GM04504 (cell line): ENCODE measurements around the gene DLL4.
"Not testable (repeated sequence)": the region's sequence is repeated elsewhere in the genome, so short reads cannot be mapped to it uniquely, and the experiment has no call there.

Experiments
- DNase-seq: peaks from one replicate; pipeline ENCODE4 v3.0.0-alpha.2; 2012; ENCODE audit warnings: low read depth

The DLL4 gene

DNA sequence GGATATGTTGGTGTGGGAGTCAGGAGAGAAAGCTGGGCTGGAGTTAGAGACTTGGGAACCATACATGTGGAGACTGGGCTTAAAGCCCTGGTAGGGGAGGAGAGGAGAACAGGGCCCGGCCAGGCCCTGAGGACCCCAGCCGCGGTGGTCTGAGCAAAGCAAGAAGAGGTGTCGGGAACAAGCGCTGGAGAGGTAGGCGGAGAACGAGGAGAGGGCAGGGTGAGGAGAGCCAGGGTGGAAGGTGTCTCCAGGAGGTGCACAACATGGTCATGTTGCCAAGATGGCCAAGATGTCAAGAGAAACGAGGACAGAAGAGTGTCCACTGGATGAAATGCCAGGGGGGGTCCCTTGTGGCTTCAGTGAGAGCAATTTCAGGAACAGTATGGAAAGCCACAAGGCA, 29.6 kb downstream of the DLL4 start:
- no peak for DNase-seq

DNA sequence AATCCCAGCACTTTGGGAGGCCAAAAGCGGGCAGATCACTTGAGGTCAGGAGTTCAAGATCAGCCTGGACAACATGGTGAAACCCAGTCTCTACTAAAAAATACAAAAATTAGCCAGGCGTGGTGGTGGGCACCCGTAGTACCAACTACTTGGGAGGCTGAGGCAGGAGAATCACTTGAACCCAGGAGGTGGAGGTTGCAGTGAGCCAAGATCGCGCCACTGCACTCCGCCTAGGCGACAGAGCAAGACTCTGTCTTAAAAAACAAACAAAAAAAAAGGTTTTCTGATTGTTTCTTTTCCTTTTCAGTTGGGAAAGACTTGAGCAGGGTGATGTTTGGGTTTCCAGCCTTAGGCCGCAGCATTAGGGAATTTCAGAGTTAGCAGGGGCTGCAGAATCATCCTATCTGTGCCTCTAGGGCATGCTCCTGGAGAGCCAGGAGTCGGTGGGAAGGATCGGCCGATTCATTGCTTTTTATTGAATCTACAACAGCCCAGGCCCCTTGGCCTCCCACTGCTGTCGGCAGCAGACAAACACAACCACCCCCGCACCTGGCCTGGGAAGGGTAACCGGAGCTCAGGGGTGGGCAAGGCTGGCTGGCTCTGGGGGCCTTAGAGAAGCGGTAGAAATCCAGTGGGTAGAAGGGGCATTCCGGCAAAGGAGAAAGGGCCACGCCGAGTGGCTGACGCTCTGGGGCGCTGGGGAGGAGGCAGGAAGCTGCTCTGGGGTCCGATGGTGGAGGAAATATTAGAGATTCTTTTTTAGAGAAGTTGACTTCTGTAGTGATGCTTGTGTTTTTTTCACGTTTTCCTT, 30.4 kb downstream of the DLL4 start:
- no peak for DNase-seq

DNA sequence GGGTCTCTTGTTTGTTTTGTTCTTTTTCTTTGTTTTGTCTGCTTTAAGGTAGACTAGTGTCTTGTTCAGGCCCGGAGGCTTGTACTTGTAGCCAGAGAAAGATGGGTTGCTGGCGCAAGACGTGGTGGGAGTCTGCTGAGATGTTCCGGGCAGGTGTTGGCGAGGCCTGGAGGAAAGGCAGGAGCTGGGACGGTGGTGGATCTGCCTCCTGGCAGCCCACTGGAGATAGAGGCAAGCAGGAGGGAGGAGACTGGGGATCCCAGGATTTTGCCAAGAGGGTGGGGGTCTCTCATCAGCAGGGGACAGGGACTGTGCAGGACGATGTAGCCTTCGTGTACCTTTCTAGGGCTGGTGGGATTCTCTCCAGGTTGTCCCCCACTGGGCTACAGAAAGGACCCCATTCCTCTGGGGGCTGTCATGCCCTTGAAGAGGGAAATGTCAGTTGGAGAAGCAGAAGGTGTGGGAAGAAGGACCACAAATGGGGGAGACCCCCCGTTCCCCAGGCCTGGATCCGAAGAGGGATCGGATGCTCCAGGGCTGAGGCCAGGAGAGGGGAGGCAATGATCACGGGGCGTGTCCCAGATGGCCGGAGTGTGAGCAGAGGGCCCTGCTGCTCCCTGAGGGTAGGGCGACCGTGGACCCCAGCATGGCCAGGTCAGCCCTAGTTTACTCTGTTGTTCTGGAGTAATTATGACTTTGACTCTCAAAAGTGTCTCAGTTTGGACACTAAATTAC, 31.2 kb downstream of the DLL4 start:
- no peak for DNase-seq

DNA sequence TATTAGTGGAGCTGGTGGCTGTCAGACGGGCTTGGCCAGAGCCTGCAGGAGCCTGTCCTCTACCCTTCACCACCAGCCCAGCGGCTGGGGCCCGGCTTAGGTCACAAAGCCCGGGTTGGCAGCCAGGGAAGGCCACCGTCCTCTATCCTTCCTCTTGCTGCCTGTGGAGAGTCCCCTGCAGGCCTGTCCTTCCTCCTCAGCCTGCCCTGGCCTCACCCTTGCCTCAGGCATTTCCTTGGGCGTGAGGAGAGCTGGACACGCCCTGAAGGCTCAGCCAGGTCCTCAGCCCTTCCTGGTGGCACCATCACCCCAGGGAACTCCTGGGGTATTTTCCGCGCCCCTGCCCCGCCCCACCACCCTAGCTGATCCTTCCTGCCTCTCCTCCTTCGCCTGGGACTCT, 31.8 kb downstream of the DLL4 start:
- no peak for DNase-seq

DNA sequence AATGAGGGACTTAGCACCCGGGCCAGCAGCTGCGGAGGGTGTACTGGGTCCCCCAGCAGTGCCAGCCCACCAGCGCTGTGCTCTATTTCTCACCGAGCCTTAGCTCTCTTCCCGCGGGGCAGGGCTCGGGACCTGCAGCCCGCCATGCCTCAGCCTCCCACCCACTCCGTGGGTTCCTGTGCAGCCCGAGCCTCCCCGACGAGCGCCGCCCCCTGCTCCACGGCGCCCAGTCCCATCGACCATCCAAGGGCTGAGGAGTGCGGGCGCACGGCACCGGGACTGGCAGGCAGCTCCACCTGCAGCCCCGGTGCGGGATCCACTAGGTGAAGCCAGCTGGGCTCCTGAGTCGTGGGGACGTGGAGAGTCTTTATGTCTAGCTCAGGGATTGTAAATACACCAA, 32.6 kb downstream of the DLL4 start:
- not testable (repeated sequence) for DNase-seq

DNA sequence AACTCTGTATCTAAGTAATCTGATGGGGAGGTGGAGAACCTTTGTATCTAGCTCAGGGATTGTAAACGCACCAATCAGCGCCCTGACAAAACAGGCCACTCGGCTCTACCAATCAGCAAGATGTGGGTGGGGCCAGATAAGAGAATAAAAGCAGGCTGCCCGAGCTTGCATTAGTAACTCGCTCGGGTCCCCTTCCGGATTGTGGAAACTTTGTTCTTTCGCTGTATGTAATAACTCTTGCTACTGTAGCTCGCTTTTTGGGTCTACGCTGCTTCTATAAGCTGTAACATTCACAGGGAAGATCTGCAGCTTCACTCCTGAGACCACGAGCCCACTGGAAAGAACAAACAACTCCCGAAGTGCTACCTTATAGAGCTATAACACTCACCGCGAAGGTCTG, 33.2 kb downstream of the DLL4 start:
- DNase-seq: not testable (repeated sequence)

DNA sequence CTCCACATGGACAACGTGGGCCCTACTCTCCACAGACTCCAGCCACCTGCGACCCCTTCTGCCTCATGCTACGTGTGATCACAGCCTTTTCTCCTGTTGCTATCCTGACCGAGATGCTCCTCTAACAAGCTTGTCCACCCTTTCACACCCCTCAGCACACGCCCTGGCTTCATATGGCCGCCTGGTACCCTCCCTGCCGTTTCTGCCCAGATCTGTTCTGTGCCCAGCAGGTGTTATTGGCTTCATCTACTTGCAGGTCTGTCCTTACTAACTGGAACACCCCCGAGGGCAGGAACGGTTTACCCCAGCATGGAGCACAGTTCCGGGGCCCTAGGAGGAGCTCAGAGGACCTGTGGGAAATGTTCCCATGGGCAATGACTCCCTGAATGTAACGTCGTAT, 34.1 kb downstream of the DLL4 start:
- DNase-seq: no peak

DNA sequence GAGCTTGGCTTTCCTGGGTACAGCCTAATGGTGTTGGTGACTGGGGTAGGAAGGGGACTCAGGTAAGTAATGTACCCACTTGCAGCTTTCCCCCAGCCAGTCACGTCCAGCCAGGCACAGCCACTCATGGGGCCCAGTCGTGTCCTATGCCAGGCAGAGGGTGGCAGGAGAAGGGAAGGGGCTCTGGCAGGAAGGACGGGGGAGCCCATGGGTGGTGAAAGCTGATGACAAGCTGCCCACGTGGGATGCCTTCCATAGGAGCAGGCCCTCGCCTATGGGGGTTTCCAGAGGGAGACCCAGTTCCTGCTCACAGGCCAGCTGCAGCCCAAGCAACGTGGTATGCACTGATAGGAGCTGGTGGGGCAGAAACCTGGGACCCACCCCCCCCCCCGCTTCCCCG, 34.9 kb downstream of the DLL4 start:
- no peak for DNase-seq

DNA sequence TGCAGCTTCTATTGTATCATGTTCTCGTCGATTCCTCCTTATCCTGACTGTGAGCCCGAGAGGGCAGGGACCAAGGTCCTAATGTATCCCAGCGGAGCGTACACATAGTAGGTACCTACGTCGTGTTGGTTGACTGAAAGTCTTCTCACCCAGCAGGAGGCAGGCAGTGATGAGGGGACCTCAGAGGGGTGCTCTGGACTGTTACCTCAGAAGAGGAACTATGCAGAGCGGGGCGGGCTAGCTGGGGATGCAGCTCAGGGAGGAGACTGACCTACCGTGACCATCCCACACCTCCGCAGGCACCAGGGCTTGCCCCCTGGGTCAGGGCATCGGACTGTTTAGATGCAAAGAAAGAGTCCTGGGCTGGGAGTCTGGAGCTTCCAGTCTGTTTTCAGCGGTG, 35.5 kb downstream of the DLL4 start:
- DNase-seq: no peak

DNA sequence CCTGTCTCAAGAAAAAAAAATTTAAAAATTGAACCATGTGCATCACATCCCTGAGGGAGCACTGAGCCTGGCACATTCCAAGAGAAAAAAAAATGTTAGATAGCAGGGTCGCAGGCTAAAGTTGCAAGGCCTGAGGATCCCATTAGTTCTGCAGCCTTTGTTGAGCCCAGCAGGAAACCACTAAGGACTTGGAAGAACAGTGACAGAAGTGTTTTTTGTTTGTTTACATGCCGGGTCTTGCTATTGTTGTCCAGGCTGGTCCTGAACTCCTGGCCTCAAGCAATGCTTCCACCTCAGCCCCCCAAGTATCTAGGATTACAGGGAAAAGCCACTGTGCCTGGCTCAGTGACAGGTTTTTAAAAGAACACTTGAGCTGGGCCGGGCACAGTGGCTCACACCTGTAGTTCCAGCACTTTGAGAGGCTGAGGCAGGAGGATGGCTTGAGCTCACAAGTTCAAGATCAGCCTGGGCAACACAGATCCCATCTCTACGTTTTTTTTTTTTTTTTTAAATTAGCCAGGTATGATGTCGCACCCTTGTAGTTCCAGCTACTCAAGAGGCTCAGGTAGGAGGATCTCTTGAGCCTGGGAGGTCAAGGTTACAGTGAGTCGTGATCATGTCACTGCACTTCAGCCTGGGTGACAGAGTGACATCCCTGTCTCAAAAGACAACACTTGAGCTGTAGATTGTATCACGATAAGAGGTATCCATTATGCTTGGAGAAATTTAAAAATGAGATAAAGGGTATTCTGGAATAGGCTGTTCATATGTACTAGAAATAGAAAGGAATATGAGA, 39.3 kb downstream of the DLL4 start:
- DNase-seq: no peak

DNA sequence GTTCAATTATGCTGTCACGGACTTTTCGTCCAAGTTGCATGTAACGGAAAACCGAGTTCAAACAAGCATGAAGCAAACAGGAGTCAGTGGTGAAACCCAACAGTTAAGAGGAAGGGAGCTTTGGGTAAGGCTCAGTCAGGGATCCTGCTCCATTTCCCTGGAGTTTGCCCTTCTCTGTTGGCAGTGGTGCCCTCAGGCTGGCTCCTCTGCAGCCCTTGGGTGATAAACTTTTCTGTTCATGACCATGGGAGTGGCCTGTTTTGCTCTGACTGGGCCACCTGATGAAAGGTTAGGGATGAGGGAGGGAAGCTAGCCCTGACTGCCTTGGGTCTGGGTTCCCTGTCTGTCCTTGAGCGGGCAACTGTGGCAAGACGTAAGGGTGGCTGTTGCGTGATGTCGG, 40.2 kb downstream of the DLL4 start:
- no peak for DNase-seq

DNA sequence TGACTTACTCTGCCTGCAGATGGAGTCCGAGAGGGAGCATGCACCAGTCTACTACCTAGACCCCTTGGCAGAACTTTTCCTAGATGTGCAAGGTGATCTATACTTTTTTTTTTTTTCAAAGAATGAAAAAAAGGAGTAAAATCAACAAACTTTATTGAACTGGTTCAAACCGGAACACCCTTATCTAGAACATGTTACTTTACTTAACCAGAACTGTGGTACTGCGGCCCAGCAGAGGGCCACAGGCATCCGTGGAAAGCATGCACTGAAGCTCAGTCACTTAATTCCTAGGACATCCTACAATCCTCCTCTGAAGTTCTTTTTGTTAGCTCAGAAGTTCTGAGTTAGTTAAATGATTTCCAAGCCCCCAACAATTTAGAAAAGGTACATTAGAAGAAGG, 45.7 kb downstream of the DLL4 start:
- DNase-seq: no peak

DNA sequence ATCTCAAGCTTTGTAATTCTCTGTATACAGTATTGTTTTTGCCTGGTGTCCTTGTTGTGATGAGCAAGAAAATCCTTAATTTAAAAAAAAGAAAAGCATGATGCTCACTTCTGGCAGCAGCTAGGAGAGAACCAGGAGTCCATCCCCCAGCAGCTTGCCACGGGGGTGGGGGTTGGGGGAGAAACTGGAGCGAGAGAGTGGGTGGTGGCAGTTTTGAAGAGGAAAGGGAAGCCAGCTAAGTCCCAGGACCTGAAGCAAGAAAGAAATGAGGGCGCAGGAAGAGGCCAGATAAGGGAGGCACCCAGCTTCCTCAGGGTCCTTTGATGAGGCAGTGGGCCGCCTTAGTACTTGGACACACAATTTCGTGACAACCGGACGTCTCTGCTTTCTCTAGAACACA, 47.7 kb downstream of the DLL4 start:
- no peak for DNase-seq

DNA sequence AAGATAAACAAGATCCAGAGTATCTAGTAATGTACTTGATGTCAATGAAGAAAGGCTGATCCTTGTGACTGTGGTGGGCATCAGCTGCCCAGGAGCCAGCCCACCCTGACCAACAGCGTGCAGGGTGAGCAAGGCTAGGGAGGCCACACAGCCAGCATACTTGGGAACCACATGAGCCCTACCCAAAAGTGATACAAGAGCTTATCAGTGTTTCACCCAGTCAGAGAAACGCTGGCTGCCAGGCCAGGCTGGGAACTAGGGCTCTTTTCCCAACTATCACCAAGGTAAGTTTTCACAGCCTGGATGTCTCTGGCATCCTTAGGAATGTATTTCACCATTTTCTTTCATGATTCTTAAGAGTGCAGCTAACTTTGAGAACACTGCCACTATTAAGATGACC, 49.0 kb downstream of the DLL4 start:
- no peak for DNase-seq

DNA sequence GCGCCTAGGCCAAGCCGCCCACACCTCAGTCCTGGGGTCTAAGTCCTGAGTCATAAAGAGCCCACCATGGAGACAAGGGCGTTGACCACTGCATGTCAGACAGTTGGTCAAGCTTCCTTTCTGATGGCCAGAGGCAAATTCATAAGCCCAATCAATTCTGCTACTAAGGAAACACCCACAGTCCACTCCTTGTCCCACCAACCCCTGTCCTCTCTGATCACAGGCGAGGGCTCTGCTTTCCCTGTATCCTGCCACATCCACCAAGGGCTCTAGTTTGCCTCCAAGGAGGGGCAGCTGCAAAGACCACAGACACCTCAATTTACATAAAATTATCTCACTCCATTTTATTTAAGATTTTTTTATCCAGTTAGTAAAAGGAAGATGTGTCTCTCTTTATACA, 49.4 kb downstream of the DLL4 start:
- DNase-seq: no peak

DNA sequence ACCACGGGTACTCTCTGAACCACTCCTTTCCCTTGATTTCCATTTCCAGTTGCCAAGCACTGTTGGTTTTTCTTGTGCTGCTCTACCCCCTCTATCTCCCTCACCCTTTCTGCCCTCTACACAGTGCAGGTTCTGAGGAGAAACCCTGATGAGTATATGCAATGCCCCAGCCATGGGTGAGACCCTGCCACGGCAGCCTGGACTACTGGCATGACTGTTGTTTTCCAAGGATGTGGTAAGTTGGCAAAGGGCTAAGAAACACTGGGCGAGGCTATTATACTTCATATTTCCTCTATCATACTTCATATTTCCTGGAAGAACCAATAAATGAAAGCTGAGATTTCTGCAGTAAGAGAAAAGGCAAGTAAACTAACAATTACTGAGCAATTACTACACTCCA, 52.0 kb downstream of the DLL4 start:
- no peak for DNase-seq

DNA sequence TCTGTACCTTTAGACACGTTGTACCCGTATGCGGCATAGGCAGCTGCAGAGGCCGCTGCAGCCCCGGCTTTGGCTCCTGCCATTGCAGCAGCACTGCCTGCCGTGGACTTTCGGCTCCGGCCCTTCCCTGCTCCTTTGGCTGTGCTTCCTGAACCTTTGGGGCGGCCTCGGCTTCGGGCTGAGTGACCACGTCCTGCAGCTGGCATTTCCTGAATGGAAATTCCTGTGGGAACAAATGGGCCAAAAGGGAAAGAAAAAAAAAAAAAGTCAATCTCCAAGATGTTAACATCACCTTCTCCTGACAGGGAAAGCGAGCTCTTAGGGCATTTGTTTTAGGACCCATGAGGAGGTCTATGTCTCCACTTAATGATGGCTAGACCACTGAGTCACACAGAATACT, 53.7 kb downstream of the DLL4 start:
- peak; percentile 75 for DNase-seq

DNA sequence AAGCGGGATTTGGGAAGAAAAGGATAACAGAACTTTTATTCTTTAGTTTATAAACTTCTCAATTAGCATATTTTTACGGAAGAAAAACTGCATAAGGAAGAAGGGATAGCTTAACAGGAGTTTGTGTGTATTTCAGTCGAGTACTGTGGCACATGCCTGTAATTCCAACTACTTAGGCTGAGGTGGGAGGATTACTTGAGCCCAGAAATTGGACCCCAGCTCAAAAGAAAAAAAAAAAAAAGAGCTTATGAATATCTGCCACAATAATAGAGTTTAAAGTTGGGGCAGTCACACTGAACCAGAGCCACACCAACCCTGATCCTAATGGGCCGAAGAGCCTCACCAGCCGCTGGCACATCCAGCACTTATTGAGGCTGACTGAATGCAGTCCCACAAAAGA, 55.3 kb downstream of the DLL4 start:
- no peak for DNase-seq

DNA sequence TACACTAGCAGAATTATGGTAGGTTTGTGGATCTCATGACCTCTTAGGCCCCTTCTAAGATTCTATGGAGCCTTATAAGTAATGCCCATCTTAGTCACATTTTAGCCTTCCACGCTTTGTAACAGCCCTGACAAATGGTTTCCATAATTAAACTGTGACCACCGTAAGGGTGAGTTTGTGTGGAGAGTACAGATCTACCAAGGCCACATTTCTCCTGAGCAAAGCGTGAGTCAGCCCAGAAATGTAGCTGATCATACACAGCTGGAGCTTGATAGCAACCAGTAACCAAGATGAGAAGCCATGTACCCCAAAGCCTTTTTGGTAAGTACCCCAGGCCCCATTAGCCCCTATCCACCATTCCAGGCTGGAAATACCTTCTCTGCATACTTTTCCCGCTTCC, 55.8 kb downstream of the DLL4 start:
- DNase-seq: peak; percentile 79

DNA sequence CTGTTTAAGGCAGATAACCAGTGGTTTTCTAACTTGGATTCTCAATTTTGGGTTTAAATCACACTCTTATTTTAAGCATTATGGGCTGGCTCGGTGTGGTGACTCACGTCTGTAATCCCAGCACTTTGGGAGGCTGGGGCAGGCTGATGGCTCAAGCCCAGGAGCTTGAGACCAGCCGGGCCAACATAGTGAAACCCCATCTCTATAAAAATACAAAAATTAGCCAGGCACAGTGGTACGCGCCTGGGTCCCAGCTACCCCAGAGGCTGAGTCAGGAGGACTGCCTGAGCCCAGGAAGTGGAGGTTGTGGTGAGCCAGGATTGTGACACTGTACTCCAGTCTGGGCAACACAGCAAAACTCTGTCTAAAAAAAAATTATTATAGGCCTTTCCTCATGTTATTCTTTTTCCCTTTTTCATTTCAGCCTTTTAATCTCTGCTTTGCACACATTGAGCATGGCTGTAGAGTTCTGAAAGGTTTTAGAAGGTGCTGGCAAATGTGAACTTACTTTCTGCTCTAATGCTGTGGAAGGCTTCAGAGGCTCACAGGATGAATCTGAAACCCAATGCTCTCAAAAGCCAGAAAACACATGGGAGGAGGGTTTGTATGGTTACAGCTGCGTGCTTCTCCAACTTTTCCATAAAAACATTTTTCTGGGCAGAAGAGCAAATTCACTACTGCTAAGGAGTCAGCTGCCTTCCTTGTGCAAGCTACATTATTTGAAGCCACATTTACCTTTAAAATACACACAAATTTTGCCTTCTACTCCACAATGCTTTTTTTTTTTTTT, 56.6 kb downstream of the DLL4 start:
- no peak for DNase-seq

DNA sequence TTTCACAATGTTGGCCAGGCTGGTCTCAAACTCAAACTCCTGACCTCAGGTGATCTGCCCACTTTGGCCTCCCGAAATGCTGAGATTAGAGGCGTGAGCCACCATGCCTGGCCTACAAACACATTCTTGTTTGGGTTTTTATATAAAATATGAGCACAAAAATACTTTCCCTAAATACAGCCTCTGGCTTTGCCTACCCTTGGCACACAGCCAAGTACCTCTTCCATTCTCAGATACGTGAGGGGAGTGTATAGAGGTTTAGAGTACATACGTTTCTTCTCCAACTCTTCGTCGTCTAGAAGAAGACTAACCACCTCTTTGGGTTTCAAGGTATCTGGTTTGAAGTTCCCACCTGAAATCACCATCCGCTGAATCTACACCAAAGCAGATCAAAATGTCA, 57.7 kb downstream of the DLL4 start:
- DNase-seq: no peak

DNA sequence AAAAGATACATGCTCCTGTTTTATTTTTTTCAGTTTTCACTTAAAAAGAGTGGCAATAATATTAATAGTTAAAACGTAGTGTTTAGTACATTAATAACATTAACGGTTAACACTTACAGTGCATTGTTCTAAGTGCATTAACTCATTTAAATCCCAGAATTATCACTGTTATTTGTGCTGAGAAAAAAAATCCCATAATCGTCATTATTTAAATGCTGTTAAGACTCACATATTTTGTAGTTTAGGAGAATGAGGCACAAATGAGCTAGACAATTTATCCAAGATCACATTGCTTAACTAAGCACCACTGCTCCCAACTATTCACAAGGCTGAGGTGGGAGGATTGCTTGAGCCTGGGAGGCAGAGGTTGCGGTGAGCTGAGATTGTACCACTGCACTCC, 59.0 kb downstream of the DLL4 start:
- no peak for DNase-seq
